Epithelial cell of proximal tubule (primary cell): ENCODE measurements around the gene ADAMTS1. TPM values are rescaled to one million over a fixed set of nuclear protein-coding genes. Genes with fewer than 3 reads are reported as not detected.
"Not testable (repeated sequence)": the region's sequence is repeated elsewhere in the genome, so short reads cannot be mapped to it uniquely, and the experiment has no call there.

Experiments
- DNase-seq: peaks from one replicate; pipeline ENCODE4 v3.0.0-alpha.2; 2011; ENCODE audit warnings: low read depth
- H3K4me3 ChIP-seq: 2 replicates; pipeline ENCODE4 v1.5.1; 2011; ENCODE audit warnings: low read depth, mild to moderate bottlenecking, low read length
- CTCF ChIP-seq: conservative IDR thresholded peaks from 2 replicates; pipeline ENCODE4 v1.5.1; 2012; ENCODE audit warnings: low read depth, mild to moderate bottlenecking, low read length
- total RNA-seq: library from RNA; depleted of rRNA; stranded (reverse); fragments of >200 nt; gene quantifications from 2 replicates; pipeline ENCODE4 v1.2.3, GENCODE V29; 2015

Gene ADAMTS1
- total RNA-seq, 1 donor from 2014 or later, result 55.6 TPM

- H3K4me3 ChIP-seq, result no peak overlapping the region
- TF ChIP-seq CTCF, result peak; percentile 42
- no peak for DNase-seq
Observed at GRCh38 chr21:26881504-26882228, 36.5 kb upstream of the ADAMTS1 start.

GRCh38 chr21:26877018-26877417, 31.8 kb upstream of the ADAMTS1 start:
- H3K4me3 ChIP-seq, result no peak overlapping the region
- no peak for TF ChIP-seq CTCF
- no peak for DNase-seq

- DNase-seq, result no peak
- H3K4me3 ChIP-seq, result no peak overlapping the region
Observed at GRCh38 chr21:26874347-26874746, 29.1 kb upstream of the ADAMTS1 start.

GRCh38 chr21:26865857-26866256, 20.6 kb upstream of the ADAMTS1 start:
- DNase-seq, result no peak
- no peak overlapping the region for H3K4me3 ChIP-seq
- no peak for TF ChIP-seq CTCF

More at GRCh38 chr21:26874347-26874746, 29.1 kb upstream of the ADAMTS1 start:
- no peak for TF ChIP-seq CTCF

- DNase-seq, H3K4me3 ChIP-seq: not testable (repeated sequence)
Observed at GRCh38 chr21:26856871-26857350, 11.7 kb upstream of the ADAMTS1 start.

- H3K4me3 ChIP-seq, DNase-seq: not testable (repeated sequence)
Observed at GRCh38 chr21:26854695-26855094, 9.5 kb upstream of the ADAMTS1 start.

GRCh38 chr21:26852423-26852822, 7.2 kb upstream of the ADAMTS1 start:
- no peak for TF ChIP-seq CTCF
- no peak overlapping the region for H3K4me3 ChIP-seq
- DNase-seq, result no peak
